ENCODE data around the gene PARS2. TPM values are rescaled to one million over a fixed set of nuclear protein-coding genes. Genes with fewer than 3 reads are reported as not detected.

Gene PARS2
- total RNA-seq, 6 donors from 2014 or later: 1.0 to 4.8 (median 3.9) TPM

DNA sequence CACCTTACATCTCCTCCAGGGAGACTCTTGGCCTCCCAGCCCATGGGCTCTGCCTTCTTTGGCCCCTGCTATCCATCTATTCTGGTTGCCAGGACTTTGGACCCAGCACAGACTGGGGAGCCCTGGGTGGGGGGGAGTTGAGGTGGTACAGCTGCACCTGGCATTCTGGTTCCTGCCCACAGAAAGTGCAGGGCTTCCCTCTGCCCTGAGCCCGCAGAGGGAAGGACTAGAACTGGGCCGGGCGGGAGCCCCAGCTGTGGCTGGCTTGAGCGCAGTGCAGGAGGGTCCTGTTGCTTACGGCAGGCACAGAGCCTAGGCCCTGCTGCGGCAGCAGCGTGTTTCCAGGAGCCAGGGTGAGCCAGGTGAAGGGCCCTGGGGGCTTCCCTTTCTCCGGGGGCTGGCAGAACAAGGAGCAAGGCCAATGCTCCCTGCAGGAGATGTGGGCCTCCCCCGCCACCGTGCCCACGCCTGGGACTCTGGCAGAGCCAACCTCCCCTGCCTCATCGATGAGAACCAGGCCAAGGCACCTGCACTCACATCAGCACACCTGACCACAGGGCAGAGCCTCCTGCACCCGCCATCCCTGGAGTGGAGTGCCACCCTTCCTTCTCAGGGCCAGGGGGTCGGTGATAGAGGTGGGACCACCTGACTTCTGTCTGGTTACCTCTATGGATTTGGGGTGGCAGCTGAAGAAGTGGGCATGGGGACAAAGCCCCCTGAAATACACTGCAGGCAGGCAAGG is 16.1 kb downstream of the PARS2 start:
- DNase-seq: peak in 1 of 2 donors; percentile 66
- H3K4me1 ChIP-seq: no peaks in the 10 kb centered on the region
- H3K36me3 ChIP-seq: peaks cover 0 to 3% (median 2%) of the 10 kb centered on the region in 4 donors
- TF ChIP-seq POLR2AphosphoS5 (IDR thresholded peaks at IDR 0.05): no peak
- no peak for TF ChIP-seq POLR2A (IDR thresholded peaks at IDR 0.05)
- TF ChIP-seq EP300 (IDR thresholded peaks at IDR 0.05): no peak
- TF ChIP-seq, protein P1, sequence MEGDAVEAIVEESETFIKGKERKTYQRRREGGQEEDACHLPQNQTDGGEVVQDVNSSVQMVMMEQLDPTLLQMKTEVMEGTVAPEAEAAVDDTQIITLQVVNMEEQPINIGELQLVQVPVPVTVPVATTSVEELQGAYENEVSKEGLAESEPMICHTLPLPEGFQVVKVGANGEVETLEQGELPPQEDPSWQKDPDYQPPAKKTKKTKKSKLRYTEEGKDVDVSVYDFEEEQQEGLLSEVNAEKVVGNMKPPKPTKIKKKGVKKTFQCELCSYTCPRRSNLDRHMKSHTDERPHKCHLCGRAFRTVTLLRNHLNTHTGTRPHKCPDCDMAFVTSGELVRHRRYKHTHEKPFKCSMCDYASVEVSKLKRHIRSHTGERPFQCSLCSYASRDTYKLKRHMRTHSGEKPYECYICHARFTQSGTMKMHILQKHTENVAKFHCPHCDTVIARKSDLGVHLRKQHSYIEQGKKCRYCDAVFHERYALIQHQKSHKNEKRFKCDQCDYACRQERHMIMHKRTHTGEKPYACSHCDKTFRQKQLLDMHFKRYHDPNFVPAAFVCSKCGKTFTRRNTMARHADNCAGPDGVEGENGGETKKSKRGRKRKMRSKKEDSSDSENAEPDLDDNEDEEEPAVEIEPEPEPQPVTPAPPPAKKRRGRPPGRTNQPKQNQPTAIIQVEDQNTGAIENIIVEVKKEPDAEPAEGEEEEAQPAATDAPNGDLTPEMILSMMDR (IDR thresholded peaks at IDR 0.05): no peak
- no peak overlapping the region for H3K4me3 ChIP-seq
- no peaks in the 10 kb centered on the region for H3K9me3 ChIP-seq
- H3K27ac ChIP-seq: no peak overlapping the region
- no peaks in the 10 kb centered on the region for H3K27me3 ChIP-seq
- 83 to 88% methylated on average over 2 to 14 of the region's 14 CpGs for WGBS, 2 donors
- no peak for ATAC-seq (ENCODE audit: low FRiP score in 2 of 2)

DNA sequence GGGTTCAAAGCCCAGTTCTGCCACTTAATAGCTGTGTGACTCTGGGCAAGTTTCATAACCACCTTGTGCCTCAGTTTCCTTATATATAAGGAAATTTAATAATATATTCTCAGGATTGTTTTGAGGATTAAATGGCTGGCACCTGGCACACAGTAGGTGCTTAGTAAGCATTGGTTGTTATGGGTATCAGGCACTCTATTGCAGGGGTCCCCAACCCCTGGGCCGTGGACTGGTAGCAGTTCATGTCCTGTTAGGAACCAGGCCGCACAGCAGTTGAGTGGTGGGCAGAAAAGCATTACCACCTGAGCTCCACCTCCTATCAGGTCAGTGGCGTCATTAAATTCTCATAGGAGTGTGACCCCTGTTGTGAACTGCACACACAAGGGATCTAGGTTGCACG is 18.5 kb downstream of the PARS2 start:
- TF ChIP-seq POLR2A (IDR thresholded peaks at IDR 0.05): no peak
- TF ChIP-seq, protein P1 (IDR thresholded peaks at IDR 0.05): no peak
- no peak for TF ChIP-seq POLR2AphosphoS5 (IDR thresholded peaks at IDR 0.05)
- TF ChIP-seq EP300 (IDR thresholded peaks at IDR 0.05): no peak
- no peaks in the 10 kb centered on the region for H3K9me3 ChIP-seq
- peaks cover 8 to 27% (median 17%) of the 10 kb centered on the region in 4 donors for H3K36me3 ChIP-seq
- DNase-seq (no peak), ATAC-seq (ENCODE audit: low FRiP score in 2 of 2) (no peak)
- no peaks in the 10 kb centered on the region for H3K27me3 ChIP-seq
- no peak overlapping the region for H3K4me3 ChIP-seq
- 93 to 96% methylated on average over 3 to 4 of the region's 4 CpGs for WGBS, 2 donors
- no peak overlapping the region for H3K27ac ChIP-seq
- H3K4me1 ChIP-seq: no peaks in the 10 kb centered on the region

DNA sequence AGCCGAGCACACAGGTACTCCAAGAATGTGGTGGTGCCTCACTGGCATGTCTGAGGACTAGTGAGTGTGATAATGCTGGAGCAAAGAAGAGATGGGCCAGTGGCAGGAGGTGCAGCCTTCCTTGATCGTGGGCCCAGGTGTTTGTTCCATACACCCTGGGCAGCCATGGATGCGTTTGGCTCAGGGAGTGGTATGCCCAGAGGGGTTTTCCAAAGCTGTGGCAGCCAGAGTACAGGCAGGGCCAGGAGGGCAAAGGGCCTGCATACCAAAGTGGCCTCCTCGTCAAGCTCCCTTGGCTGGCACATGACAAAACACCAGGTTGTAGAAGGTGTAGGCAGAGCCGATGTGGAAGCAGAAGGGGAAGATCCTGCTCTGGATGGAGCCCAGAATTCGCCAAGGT is 19.0 kb downstream of the PARS2 start:
- ATAC-seq (ENCODE audit: low FRiP score in 2 of 2): no peak

DNA sequence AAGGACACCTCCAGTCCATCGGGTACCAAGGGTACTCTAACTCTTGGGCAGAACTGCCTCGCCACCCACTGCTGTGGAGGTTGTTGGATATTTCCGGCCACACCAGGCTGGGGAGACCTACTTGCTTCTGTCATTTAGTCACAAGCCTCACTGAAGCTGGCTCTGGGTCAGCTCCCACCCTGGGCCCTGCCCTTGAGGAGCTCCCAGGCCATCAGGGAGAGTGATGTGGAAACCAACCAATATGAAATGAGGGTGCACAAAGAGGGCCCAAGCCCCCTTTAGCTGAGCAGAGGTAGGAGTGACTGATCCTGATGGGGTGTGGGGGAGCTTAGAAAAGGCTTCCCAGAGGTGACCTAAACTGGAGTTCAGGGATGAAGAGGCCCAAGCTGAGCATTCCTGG is 19.6 kb downstream of the PARS2 start:
- ATAC-seq (ENCODE audit: low FRiP score in 2 of 2) (no peak), DNase-seq (no peak)

More for the DNA sequence above, 19.0 kb downstream of the PARS2 start:
- Histone ChIP-seq H3K4me1 (no peaks in the 10 kb centered on the region), H3K27ac (no peak overlapping the region), H3K9me3 (no peaks in the 10 kb centered on the region), H3K27me3 (no peaks in the 10 kb centered on the region), H3K4me3 (no peak overlapping the region), H3K36me3 (peaks cover 8 to 33% (median 22%) of the 10 kb centered on the region in 4 donors)
- no peak for DNase-seq
- 84 to 87% methylated on average over 6 of the region's 6 CpGs for WGBS, 2 donors
- TF ChIP-seq POLR2A (IDR thresholded peaks at IDR 0.05) (no peak), EP300 (IDR thresholded peaks at IDR 0.05) (no peak), POLR2AphosphoS5 (IDR thresholded peaks at IDR 0.05) (no peak)
- TF ChIP-seq, protein P1 (IDR thresholded peaks at IDR 0.05): no peak

More for the DNA sequence above, 19.6 kb downstream of the PARS2 start:
- no peak overlapping the region for H3K27ac ChIP-seq
- 85% methylated on average over 3 of the region's 3 CpGs; no CpG with 5 or more reads in 1 of the 2 donors for WGBS, 2 donors
- TF ChIP-seq, protein P1 (IDR thresholded peaks at IDR 0.05): no peak
- no peak for TF ChIP-seq POLR2A (IDR thresholded peaks at IDR 0.05)
- TF ChIP-seq POLR2AphosphoS5 (IDR thresholded peaks at IDR 0.05): no peak
- no peak for TF ChIP-seq EP300 (IDR thresholded peaks at IDR 0.05)
- H3K36me3 ChIP-seq: peaks cover 9 to 39% (median 28%) of the 10 kb centered on the region in 4 donors
- H3K4me3 ChIP-seq: no peak overlapping the region
- no peaks in the 10 kb centered on the region for H3K9me3 ChIP-seq
- H3K27me3 ChIP-seq: no peaks in the 10 kb centered on the region
- no peaks in the 10 kb centered on the region for H3K4me1 ChIP-seq

Data from upper lobe of left lung (tissue), 6 donors.